ENCODE data around the gene MEGF8.

The MEGF8 gene

DNA sequence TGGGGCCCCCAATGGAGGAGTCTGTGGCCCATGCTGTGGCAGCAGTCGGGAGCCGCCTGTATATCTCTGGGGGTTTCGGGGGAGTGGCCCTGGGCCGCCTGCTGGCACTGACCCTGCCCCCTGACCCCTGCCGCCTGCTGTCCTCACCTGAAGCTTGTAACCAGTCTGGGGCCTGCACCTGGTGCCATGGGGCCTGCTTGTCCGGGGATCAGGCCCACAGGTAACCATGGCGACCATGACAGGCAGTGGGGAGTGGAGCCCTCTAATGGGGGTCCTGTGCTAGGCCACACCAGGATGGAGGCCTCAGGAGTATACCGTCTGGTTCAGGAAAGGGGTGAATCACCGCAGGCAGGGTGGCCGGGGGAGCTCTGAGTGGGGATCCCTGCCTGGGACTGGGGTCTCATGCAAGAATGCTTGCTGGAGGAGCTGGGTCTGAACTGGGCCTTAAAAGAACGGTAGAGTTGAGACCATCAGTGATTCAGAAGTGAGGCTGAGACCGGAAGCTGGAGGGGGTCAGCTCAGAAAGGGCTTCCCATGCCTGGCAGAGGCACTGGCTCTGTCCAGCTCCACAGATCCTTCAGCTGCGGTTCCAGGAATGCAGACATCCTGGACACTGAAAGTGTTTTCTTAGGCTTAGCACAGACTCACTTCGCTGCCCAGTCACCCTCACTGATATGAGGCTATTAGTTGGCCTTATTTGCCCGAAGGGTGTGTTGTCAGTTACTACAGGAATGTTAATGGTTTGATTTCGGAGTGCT lies 35.5 kb downstream of the MEGF8 start:
- no peak for TF ChIP-seq GATA3 (IDR thresholded peaks at IDR 0.05; ENCODE audit: low read depth, low read length)
- no peak for TF ChIP-seq GATA2 (IDR thresholded peaks at IDR 0.05; ENCODE audit: low read depth, low read length)

GRCh38 chr19:42361545-42361910 lies 36.1 kb downstream of the MEGF8 start:
- TF ChIP-seq GATA3 (IDR thresholded peaks at IDR 0.05; ENCODE audit: low read depth, low read length): no peak
- TF ChIP-seq GATA2 (IDR thresholded peaks at IDR 0.05; ENCODE audit: low read depth, low read length): no peak

- TF ChIP-seq GATA2 (IDR thresholded peaks at IDR 0.05; ENCODE audit: low read depth, low read length): no peak
- no peak for TF ChIP-seq GATA3 (IDR thresholded peaks at IDR 0.05; ENCODE audit: low read depth, low read length)
Measured at GRCh38 chr19:42362342-42362741, 36.9 kb downstream of the MEGF8 start.

GRCh38 chr19:42362891-42363440 lies 37.5 kb downstream of the MEGF8 start:
- TF ChIP-seq GATA3 (IDR thresholded peaks at IDR 0.05; ENCODE audit: low read depth, low read length) (no peak), GATA2 (IDR thresholded peaks at IDR 0.05; ENCODE audit: low read depth, low read length) (no peak)

- TF ChIP-seq GATA2 (IDR thresholded peaks at IDR 0.05; ENCODE audit: low read depth, low read length) (no peak), GATA3 (IDR thresholded peaks at IDR 0.05; ENCODE audit: low read depth, low read length) (no peak)
Measured at GRCh38 chr19:42363614-42364346, 38.3 kb downstream of the MEGF8 start.

DNA sequence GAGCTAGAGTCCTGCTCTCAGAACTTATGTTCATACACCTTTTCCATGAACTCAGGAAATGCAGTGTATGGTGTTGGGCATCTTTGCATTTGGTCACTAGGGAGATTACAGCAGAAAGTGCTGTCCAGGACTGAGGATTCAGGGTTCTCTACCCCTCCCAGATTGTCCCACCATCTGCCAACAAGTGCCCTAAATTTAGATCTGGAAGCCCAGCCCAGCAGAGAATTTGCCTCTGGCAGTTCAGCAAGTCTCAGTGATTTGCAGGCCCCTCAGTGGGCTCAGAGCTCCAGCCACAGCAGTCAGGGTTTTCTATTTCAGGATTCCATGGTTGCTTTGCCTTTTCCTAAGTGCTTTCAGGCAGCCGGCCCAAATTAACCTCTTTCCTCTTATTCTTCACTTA lies 41.2 kb downstream of the MEGF8 start:
- no peak for TF ChIP-seq GATA2 (IDR thresholded peaks at IDR 0.05; ENCODE audit: low read depth, low read length)
- TF ChIP-seq GATA3 (IDR thresholded peaks at IDR 0.05; ENCODE audit: low read depth, low read length): no peak

DNA sequence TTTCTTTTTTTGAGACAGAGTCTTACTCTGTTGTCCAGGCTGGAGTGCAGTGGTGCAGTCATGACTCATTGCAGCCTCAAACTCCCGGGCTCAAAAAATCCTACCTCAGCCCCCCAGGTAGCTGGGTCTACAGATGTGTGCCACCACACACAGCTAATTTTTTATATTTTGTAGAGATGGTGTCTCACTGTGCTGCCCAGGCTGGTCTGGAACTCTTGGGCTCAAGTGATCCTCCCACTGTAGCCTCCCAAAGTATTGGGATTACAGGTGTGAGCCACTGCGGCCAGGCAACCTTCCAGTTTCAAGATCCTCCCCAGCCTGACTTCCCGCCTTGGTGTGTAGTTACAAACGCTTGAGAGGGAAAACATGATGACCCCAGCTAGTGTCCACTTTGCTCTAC lies 42.5 kb downstream of the MEGF8 start:
- no peak for TF ChIP-seq GATA2 (IDR thresholded peaks at IDR 0.05; ENCODE audit: low read depth, low read length)
- TF ChIP-seq GATA3 (IDR thresholded peaks at IDR 0.05; ENCODE audit: low read depth, low read length): no peak

DNA sequence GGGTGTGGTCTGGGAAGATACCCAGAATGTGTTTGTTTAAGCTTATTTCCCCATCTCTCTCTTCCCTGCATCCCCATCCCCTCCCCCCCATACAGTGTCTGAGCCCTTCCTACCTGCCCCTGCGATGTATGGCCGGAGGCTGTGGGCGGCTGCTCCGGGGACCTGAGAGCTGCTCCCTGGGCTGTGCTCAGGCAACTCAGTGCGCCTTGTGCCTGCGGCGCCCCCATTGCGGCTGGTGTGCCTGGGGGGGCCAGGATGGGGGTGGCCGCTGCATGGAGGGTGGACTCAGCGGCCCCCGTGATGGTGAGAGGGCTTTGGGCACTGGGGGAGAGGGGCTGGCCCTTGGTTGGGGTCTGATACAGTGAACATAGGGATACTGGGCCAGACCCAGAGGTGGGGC lies 42.9 kb downstream of the MEGF8 start:
- no peak for TF ChIP-seq GATA2 (IDR thresholded peaks at IDR 0.05; ENCODE audit: low read depth, low read length)
- no peak for TF ChIP-seq GATA3 (IDR thresholded peaks at IDR 0.05; ENCODE audit: low read depth, low read length)

- TF ChIP-seq GATA2 (IDR thresholded peaks at IDR 0.05; ENCODE audit: low read depth, low read length): no peak
- TF ChIP-seq GATA3 (IDR thresholded peaks at IDR 0.05; ENCODE audit: low read depth, low read length): no peak
Measured at GRCh38 chr19:42368765-42369164, 43.3 kb downstream of the MEGF8 start.

- TF ChIP-seq GATA2 (IDR thresholded peaks at IDR 0.05; ENCODE audit: low read depth, low read length): no peak
- TF ChIP-seq GATA3 (IDR thresholded peaks at IDR 0.05; ENCODE audit: low read depth, low read length): no peak
Measured at GRCh38 chr19:42369433-42370067, 44.1 kb downstream of the MEGF8 start.

DNA sequence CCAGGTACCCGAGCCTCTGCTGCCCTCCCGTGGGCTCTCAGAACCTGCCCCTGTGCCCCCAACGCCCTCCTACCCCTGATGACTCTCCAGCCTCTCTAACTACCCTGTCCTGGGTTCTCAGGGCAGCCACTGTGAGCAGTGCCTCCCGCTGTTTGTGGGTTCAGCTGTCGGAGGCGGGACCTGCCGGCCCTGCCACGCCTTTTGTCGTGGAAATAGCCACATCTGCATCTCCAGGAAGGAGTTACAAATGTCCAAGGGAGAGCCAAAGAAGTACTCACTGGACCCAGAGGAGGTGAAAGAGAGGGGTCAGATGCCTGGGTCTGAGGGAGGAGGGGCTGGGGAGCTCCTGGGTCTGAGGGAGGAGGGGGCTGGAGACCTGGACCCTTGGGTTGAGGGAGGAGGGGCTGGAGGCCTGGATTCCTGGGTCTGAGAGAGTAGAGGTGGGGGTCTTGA lies 44.7 kb downstream of the MEGF8 start:
- TF ChIP-seq GATA3 (IDR thresholded peaks at IDR 0.05; ENCODE audit: low read depth, low read length) (no peak), GATA2 (IDR thresholded peaks at IDR 0.05; ENCODE audit: low read depth, low read length) (no peak)

GRCh38 chr19:42370626-42371175 lies 45.3 kb downstream of the MEGF8 start:
- TF ChIP-seq GATA3 (IDR thresholded peaks at IDR 0.05; ENCODE audit: low read depth, low read length) (no peak), GATA2 (IDR thresholded peaks at IDR 0.05; ENCODE audit: low read depth, low read length) (no peak)

DNA sequence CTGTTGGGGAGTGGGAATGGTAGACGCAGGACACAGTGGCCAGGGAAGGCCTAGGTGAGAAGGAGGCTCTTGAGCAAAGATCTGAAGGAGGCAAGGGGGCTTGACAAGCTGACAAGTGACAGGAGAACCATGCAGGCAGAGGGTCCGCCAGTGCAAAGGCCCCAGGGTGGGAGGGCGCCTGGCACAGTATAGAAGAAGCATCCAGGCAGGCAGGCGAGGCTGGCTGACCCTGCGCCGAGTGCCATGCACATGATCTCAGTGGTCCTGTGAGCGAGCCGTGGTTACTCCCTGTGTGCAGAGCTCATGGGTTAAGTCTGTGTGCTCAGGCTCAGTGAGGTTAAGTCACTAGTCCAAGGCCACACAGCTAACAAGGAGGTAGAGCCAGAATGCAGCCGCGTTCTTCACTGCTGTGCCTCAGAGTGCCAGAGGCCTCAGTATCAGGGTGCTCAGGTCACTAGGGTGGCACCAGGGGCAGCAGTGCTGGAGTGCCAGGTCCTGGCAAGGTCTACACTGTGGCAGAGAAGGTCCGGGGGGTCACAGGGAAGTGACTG lies 49.5 kb downstream of the MEGF8 start:
- no peak for TF ChIP-seq GATA2 (IDR thresholded peaks at IDR 0.05; ENCODE audit: low read depth, low read length)
- TF ChIP-seq GATA3 (IDR thresholded peaks at IDR 0.05; ENCODE audit: low read depth, low read length): no peak

Measured in SH-SY5Y (cell line).